GM12801 (cell line): ENCODE results near the gene ZCCHC2.

Experiments used
- CTCF ChIP-seq: IDR thresholded peaks from one replicate; pipeline ENCODE4 v1.5.1; 2011; ENCODE audit warnings: control low read depth; ENCODE audit not compliant: insufficient read length; ENCODE audit errors: extremely low read depth

Gene ZCCHC2

GRCh38 chr18:62490967-62491695 is 31.7 kb upstream of the ZCCHC2 start:
- TF ChIP-seq CTCF: no peak

- TF ChIP-seq CTCF: no peak
Measured at GRCh38 chr18:62493033-62493862, 29.6 kb upstream of the ZCCHC2 start.

- TF ChIP-seq CTCF: no peak
Measured at GRCh38 chr18:62494764-62495163, 28.1 kb upstream of the ZCCHC2 start.

- no peak for TF ChIP-seq CTCF
Measured at GRCh38 chr18:62496262-62496661, 26.6 kb upstream of the ZCCHC2 start.

- TF ChIP-seq CTCF: no peak
Measured at GRCh38 chr18:62497190-62497772, 25.5 kb upstream of the ZCCHC2 start.

GRCh38 chr18:62498616-62499262 is 24.1 kb upstream of the ZCCHC2 start:
- no peak for TF ChIP-seq CTCF

GRCh38 chr18:62499263-62499650 is 23.6 kb upstream of the ZCCHC2 start:
- TF ChIP-seq CTCF: no peak
